H1 (cell line): ENCODE measurements around the gene LMTK2. TPM values are rescaled to one million over a fixed set of nuclear protein-coding genes. Genes with fewer than 3 reads are reported as not detected.

Source experiments
- BCL11A ChIP-seq, 2 experiments: IDR thresholded peaks; one replicate each; pipeline ENCODE4 v1.6.1; 2011; ENCODE audit warnings: low read depth in 2 of 2, low read length in 2 of 2, mild to moderate bottlenecking in 2 of 2
- BRCA1 ChIP-seq: IDR thresholded peaks from 2 replicates; pipeline ENCODE4 v1.6.1; 2012; ENCODE audit warnings: low read depth, low read length, improper control_type of control experiment
- CTBP2 ChIP-seq: IDR thresholded peaks from 2 replicates; pipeline ENCODE4 v1.7.0; 2011; ENCODE audit warnings: borderline replicate concordance, mild to moderate bottlenecking, moderate library complexity, mixed read lengths, low read length; ENCODE audit not compliant: insufficient read depth, insufficient read length
- FOSL1 ChIP-seq: IDR thresholded peaks from 2 replicates; pipeline ENCODE4 v1.6.1; 2011; ENCODE audit warnings: mild to moderate bottlenecking, low read depth, low read length, moderate library complexity; ENCODE audit not compliant: insufficient read depth
- POLR2AphosphoS5 ChIP-seq: IDR thresholded peaks from 2 replicates; pipeline ENCODE4 v1.6.1; 2011; ENCODE audit warnings: low read depth, low read length
- SAP30 ChIP-seq: fragments of 300-600 bp; sonication (generic); IDR thresholded peaks from 2 replicates; pipeline ENCODE4 v1.7.1; 2012; ENCODE audit warnings: low read length, moderate library complexity, mild to moderate bottlenecking, inconsistent platforms; ENCODE audit not compliant: insufficient read depth, insufficient replicate concordance
- SIN3A ChIP-seq, 2 experiments: IDR thresholded peaks in 1 of 2; conservative IDR thresholded peaks in 1 of 2; 2 replicates each; pipeline ENCODE4 v1.6.1; 2011 to 2012; ENCODE audit warnings: low read length in 2 of 2, improper control_type of control experiment in 1 of 2, low read depth in 1 of 2, mild to moderate bottlenecking in 1 of 2
- TAF7 ChIP-seq: optimal IDR thresholded peaks from 2 replicates; pipeline ENCODE3; 2011; ENCODE audit warnings: low read depth, mild to moderate bottlenecking, inconsistent platforms, low read length, moderate library complexity, borderline replicate concordance
- TCF12 ChIP-seq: IDR thresholded peaks from 2 replicates; pipeline ENCODE4 v1.6.1; 2011; ENCODE audit warnings: low read depth, mild to moderate bottlenecking, low read length
- polyA plus RNA-seq, 7 experiments: library from polyadenylated mRNA; depleted of rRNA in 3 of 7; stranded (reverse) in 5 of 7; unstranded in 2 of 7; fragments of >200 nt in 5 of 7; fragments of 200-250 nt in 2 of 7; gene quantifications; 1 replicate in 5 of 7; 2 replicates in 1 of 7; 4 replicates in 1 of 7; pipeline versions ENCODE4 v1.2.1 to v1.2.3, GENCODE V29; 2011 to 2013; ENCODE audit warnings: missing spikeins in 2 of 7, mixed read lengths in 2 of 7
- total RNA-seq: library from RNA; stranded (reverse); fragmentation: NEBNext Ultra II Directional; extraction: Animal tissue kit (Norgen Biotek cat#: 25700); gene quantifications from 2 replicates; pipeline ENCODE4 v1.2.1, GENCODE V29; 2021
- TF ChIP-seq, protein P1 (sequence below): IDR thresholded peaks from 2 replicates; pipeline ENCODE4 v1.6.1; 2011; ENCODE audit warnings: low read depth, mild to moderate bottlenecking, low read length; ENCODE audit not compliant: insufficient read depth

LMTK2 gene
- total and polyA plus RNA-seq, 2 of the 8 experiments (the other 6 are each of a cell fraction or from before 2014, with no cell fraction given), result 9.7 to 30.7 TPM

GRCh38 chr7:98137134-98137825 is 30.6 kb downstream of the LMTK2 start (continued):
- no peak for TF ChIP-seq BCL11A (IDR thresholded peaks at IDR 0.05; ENCODE audit: low read depth in 2 of 2, low read length in 2 of 2)
- TF ChIP-seq FOSL1, result no peak
- no peak for TF ChIP-seq CTBP2
- TF ChIP-seq TAF7, result no peak
- no peak for TF ChIP-seq SIN3A (conservative IDR thresholded peaks at IDR 0.05 in 1 of 2, IDR thresholded peaks at IDR 0.05 in 1 of 2; ENCODE audit: low read depth in 1 of 2, low read length in 2 of 2)
- no peak for TF ChIP-seq BRCA1
- TF ChIP-seq POLR2AphosphoS5, result no peak
- TF ChIP-seq SAP30, result no peak
- TF ChIP-seq, protein P1, sequence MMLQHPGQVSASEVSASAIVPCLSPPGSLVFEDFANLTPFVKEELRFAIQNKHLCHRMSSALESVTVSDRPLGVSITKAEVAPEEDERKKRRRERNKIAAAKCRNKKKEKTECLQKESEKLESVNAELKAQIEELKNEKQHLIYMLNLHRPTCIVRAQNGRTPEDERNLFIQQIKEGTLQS, result no peak
- no peak for TF ChIP-seq TCF12
